GM12892 (cell line): ENCODE data around the gene FAM136A.

Source experiments
- POLR2A ChIP-seq: IDR thresholded peaks from 2 replicates; pipeline ENCODE4 v1.6.1; 2011; ENCODE audit warnings: low read depth, low read length, control low read depth
- POLR2AphosphoS5 ChIP-seq: IDR thresholded peaks from 2 replicates; pipeline ENCODE4 v1.6.1; 2011; ENCODE audit warnings: low read depth, low read length, control low read depth

DNA sequence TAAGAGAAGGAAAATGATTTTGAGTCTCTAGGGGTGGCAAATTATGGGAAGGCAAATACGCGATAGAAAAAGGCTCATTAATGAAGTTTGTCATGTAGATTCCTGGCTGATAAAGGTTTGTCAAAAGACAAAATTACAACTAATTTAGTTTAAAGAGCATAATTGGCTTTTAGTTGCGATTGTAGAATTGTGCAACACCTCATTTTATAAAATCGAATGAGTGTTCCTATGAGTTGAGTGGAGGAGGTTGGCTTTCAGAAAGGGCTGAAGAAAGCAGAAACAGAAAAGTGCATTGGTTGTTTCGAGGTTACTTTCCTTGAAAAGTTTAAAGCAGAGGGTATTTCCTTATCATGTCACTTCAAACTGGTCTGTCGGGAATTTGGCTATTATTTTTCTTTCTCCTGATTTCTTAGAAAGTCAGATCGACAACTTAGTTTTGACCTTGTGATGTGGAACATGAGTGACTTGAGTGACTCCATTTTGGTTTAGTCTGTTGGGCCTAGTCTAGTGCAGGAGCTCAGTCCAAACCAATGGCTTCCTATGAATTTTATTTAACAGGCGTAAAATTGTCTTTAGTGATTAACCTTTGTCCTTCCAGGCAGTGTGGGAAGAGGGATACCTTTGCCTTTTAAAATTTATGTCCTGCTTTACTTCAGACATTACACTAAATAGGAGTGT lies 46.1 kb downstream of the FAM136A start:
- TF ChIP-seq POLR2A (no peak), POLR2AphosphoS5 (no peak)
